HepG2 (cell line): ENCODE measurements around the gene XCR1. TPM values are rescaled to one million over a fixed set of nuclear protein-coding genes. Genes with fewer than 3 reads are reported as not detected.

ENCODE experiments used
- ATM ChIP-seq: fragments of 450-650 bp; IDR thresholded peaks from 2 replicates; pipeline ENCODE4 v1.7.1; 2017; ENCODE audit warnings: mild to moderate bottlenecking, borderline replicate concordance
- GMEB2 ChIP-seq: IDR thresholded peaks from 2 replicates; pipeline ENCODE4 v1.6.1; 2016; ENCODE audit warnings: missing biosample characterization, missing genetic modification reagents, low read depth
- NKX3-1 ChIP-seq: sonication (generic); formaldehyde crosslinking; IDR thresholded peaks from 2 replicates; pipeline ENCODE4 v1.5.0; 2020; ENCODE audit warnings: missing genetic modification reagents
- PATZ1 ChIP-seq: sonication (generic); formaldehyde crosslinking; IDR thresholded peaks from 2 replicates; pipeline ENCODE4 v1.4.0; 2020; ENCODE audit warnings: missing genetic modification reagents
- TRAFD1 ChIP-seq: sonication (generic); formaldehyde crosslinking; IDR thresholded peaks from 2 replicates; pipeline ENCODE4 v1.5.1; 2020; ENCODE audit warnings: missing genetic modification reagents, mild to moderate bottlenecking, borderline replicate concordance
- ZBTB46 ChIP-seq: sonication (generic); formaldehyde crosslinking; IDR thresholded peaks from 2 replicates; pipeline ENCODE4 v1.4.0; 2020; ENCODE audit warnings: mild to moderate bottlenecking, missing genetic modification reagents, borderline replicate concordance
- ZNF629 ChIP-seq: sonication (generic); formaldehyde crosslinking; conservative IDR thresholded peaks from 2 replicates; pipeline ENCODE4 v1.5.0; 2020; ENCODE audit warnings: missing genetic modification reagents
- ZNF644 ChIP-seq: IDR thresholded peaks from 2 replicates; pipeline ENCODE4 v1.6.1; 2016; ENCODE audit warnings: low read depth
- polyA plus RNA-seq, 8 experiments: library from polyadenylated mRNA; depleted of rRNA in 3 of 8; stranded (reverse) in 7 of 8; unstranded in 1 of 8; fragments of >200 nt; fragmentation: Illumina TruSeq in 4 of 8; extraction: Trizol in 4 of 8; gene quantifications; 2 replicates each; pipeline versions ENCODE4 v1.2.1 to v1.2.3, GENCODE V29; 2011 to 2016; ENCODE audit warnings: low read depth in 4 of 8, missing spikeins in 1 of 8, mixed read lengths in 1 of 8; ENCODE audit not compliant: insufficient read depth in 1 of 8
- total RNA-seq, 5 experiments: library from RNA; depleted of rRNA; stranded (reverse); fragments of >200 nt; fragmentation: Illumina TruSeq; extraction: Trizol; gene quantifications; 2 replicates each; pipeline ENCODE4 v1.2.3, GENCODE V29; 2016; ENCODE audit warnings: low read depth in 1 of 5

Gene XCR1
- total and polyA plus RNA-seq, 2 of the 13 experiments (the other 11 are each of a cell fraction or from before 2014, with no cell fraction given): not detected

- TF ChIP-seq TRAFD1 (CRISPR knock-in tag) (no peak), GMEB2 (CRISPR knock-in tag) (no peak), ATM (no peak), NKX3-1 (CRISPR knock-in tag) (no peak), PATZ1 (no peak), ZBTB46 (CRISPR knock-in tag) (no peak), ZNF644 (CRISPR knock-in tag) (no peak), ZNF629 (no peak)
Measured at GRCh38 chr3:46017720-46018119, 9.6 kb downstream of the XCR1 start (continued).
